Muscle of leg (tissue), 11 donors: ENCODE data around the gene TOPORS. TPM values are rescaled to one million over a fixed set of nuclear protein-coding genes. Genes with fewer than 3 reads are reported as not detected.
"Not testable (repeated sequence)": the region's sequence is repeated elsewhere in the genome, so short reads cannot be mapped to it uniquely, and the experiment has no call there.

Experiments used
- DNase-seq: peaks from one replicate; pipeline ENCODE4 v3.0.0; 2013
- H3K27ac ChIP-seq: one replicate; pipeline ENCODE4 v1.5.1; 2013; ENCODE audit warnings: mild to moderate bottlenecking, low read length, control low read depth
- H3K27me3 ChIP-seq: one replicate; pipeline ENCODE4 v1.6.1; 2013; ENCODE audit warnings: low read length; ENCODE audit not compliant: control insufficient read depth, insufficient read depth
- H3K36me3 ChIP-seq: one replicate; pipeline ENCODE4 v1.6.1; 2013; ENCODE audit warnings: low read length; ENCODE audit not compliant: control insufficient read depth, insufficient read depth
- H3K4me1 ChIP-seq: one replicate; pipeline ENCODE4 v1.6.1; 2013; ENCODE audit warnings: low read length; ENCODE audit not compliant: control insufficient read depth, insufficient read depth
- H3K4me3 ChIP-seq: one replicate; pipeline ENCODE4 v1.5.1; 2013; ENCODE audit warnings: low read length, control low read depth
- H3K9me3 ChIP-seq: replicated peaks from 2 replicates; pipeline ENCODE4 v1.6.1; 2013; ENCODE audit warnings: low read depth, low read length; ENCODE audit not compliant: control insufficient read depth
- WGBS: methylation state at CpG from one replicate; pipeline ENCODE4 v1.1.5; 2013; ENCODE audit warnings: missing lambda C conversion rate; ENCODE audit not compliant: insufficient coverage; 5-methylcytosine and 5-hydroxymethylcytosine counted together
- polyA plus RNA-seq, 8 donors: library from polyadenylated mRNA; unstranded; fragments of 120-200 nt; gene quantifications; one replicate each; pipeline versions ENCODE4 v1.2.1 to v1.2.3, GENCODE V29; 2013; ENCODE audit warnings: inconsistent platforms in 1 of 8, low replicate concordance in 1 of 8; ENCODE audit not compliant: insufficient read length in 8 of 8, insufficient read depth in 1 of 8
- total RNA-seq: library from RNA; stranded (reverse); fragments of 120-200 nt; gene quantifications from one replicate; pipeline ENCODE4 v1.2.4, GENCODE V29; 2013

TOPORS gene
- total and polyA plus RNA-seq, 9 donors = 13.6 to 22.5 (median 17.0) TPM

- Histone ChIP-seq H3K36me3 (peaks cover 11% of the 10 kb centered on the region), H3K9me3 (peaks cover 10% of the 10 kb centered on the region), H3K4me1 (peaks cover 13% of the 10 kb centered on the region), H3K4me3 (peak overlapping the region; percentile 55)
- H3K27ac ChIP-seq, H3K27me3 ChIP-seq, DNase-seq: not testable (repeated sequence)
- 88% methylated on average over 10 of the region's 11 CpGs for WGBS
Observed at GRCh38 chr9:32524558-32524891, 27.9 kb downstream of the TOPORS start.

GRCh38 chr9:32523910-32524309 is 28.5 kb downstream of the TOPORS start:
- Histone ChIP-seq H3K36me3 (peaks cover 11% of the 10 kb centered on the region), H3K4me3 (no peak overlapping the region), H3K27me3 (no peaks in the 10 kb centered on the region), H3K9me3 (peaks cover 10% of the 10 kb centered on the region), H3K4me1 (peaks cover 13% of the 10 kb centered on the region), H3K27ac (no peak overlapping the region)
- no CpG with 5 or more reads among the region's 1 CpG for WGBS
- no peak for DNase-seq

- H3K4me1 ChIP-seq = peaks cover under 1% of the 10 kb centered on the region
- peaks cover 20% of the 10 kb centered on the region for H3K9me3 ChIP-seq
- H3K27me3 ChIP-seq = no peaks in the 10 kb centered on the region
- H3K27ac ChIP-seq = no peak overlapping the region
- DNase-seq = no peak
- H3K36me3 ChIP-seq = peaks cover 21% of the 10 kb centered on the region
- WGBS = no CpG with 5 or more reads among the region's 1 CpG
- H3K4me3 ChIP-seq = no peak overlapping the region
Observed at GRCh38 chr9:32518276-32518675, 34.1 kb downstream of the TOPORS start.

DNA sequence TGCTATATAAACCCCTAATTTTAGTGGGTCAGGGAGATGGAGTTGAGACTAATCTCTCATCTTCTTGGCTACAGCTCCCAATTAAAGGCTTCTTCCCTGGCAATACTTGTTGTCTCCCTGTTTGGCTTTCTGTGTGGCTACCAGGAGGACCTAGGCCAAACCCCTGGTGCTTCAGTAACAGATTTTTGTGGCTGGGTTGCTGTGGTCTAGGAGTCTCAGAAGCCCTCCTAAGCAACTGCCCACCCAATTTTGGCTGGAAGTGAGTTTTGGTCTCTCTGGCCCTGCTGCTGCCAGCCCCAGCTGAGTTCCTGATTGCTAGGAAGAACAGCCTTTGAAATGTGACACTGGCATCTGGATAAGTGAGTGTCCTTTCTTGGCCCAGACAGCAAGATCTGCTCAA is 36.1 kb downstream of the TOPORS start:
- Histone ChIP-seq H3K36me3 (peaks cover 15% of the 10 kb centered on the region), H3K4me3 (no peak overlapping the region), H3K4me1 (no peaks in the 10 kb centered on the region), H3K27me3 (no peaks in the 10 kb centered on the region), H3K27ac (no peak overlapping the region), H3K9me3 (peaks cover 16% of the 10 kb centered on the region)
- DNase-seq = no peak

GRCh38 chr9:32508728-32509127 is 43.7 kb downstream of the TOPORS start:
- Histone ChIP-seq H3K4me3 (no peak overlapping the region), H3K27ac (no peak overlapping the region), H3K9me3 (peaks cover 2% of the 10 kb centered on the region), H3K27me3 (no peaks in the 10 kb centered on the region), H3K4me1 (no peaks in the 10 kb centered on the region), H3K36me3 (peaks cover 6% of the 10 kb centered on the region)
- no peak for DNase-seq
- WGBS = no CpG with 5 or more reads among the region's 1 CpG

DNA sequence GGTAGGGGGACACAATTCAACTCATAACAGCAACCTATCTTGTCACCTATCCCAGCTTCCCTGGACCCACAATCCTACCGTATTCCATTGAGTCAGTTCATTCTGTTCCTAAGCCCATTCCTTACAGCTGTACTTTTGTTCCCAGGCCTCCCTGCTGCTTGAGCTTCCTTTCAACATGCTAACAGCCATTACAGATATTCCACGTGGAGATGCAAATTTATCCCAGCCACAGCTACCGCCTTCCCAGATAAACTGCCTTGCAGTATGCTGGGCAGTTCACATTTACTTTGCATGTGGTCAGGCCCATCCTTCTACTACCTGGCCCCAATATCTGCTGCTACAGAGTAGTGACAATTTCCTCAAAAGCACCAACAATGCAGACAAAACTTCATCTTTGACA is 49.4 kb downstream of the TOPORS start:
- no peak overlapping the region for H3K4me3 ChIP-seq

GRCh38 chr9:32502464-32502863 is 49.9 kb downstream of the TOPORS start:
- WGBS = 38% methylated on average over 2 of the region's 4 CpGs

More for the DNA sequence above, 49.4 kb downstream of the TOPORS start:
- DNase-seq = no peak
- no peaks in the 10 kb centered on the region for H3K4me1 ChIP-seq
- H3K27me3 ChIP-seq = no peaks in the 10 kb centered on the region
- H3K36me3 ChIP-seq = peaks cover 23% of the 10 kb centered on the region
- peaks cover 3% of the 10 kb centered on the region for H3K9me3 ChIP-seq
- H3K27ac ChIP-seq = no peak overlapping the region
- 71% methylated on average over 3 of the region's 3 CpGs for WGBS

GRCh38 chr9:32501868-32502267 is 50.5 kb downstream of the TOPORS start:
- no peak for DNase-seq
- H3K27ac ChIP-seq = no peak overlapping the region
- H3K36me3 ChIP-seq = peaks cover 25% of the 10 kb centered on the region
- no peak overlapping the region for H3K4me3 ChIP-seq
- WGBS = no CpG with 5 or more reads among the region's 1 CpG
- H3K9me3 ChIP-seq = peaks cover 3% of the 10 kb centered on the region
- no peaks in the 10 kb centered on the region for H3K27me3 ChIP-seq
- no peaks in the 10 kb centered on the region for H3K4me1 ChIP-seq

More at GRCh38 chr9:32502464-32502863, 49.9 kb downstream of the TOPORS start:
- Histone ChIP-seq H3K9me3 (peaks cover 3% of the 10 kb centered on the region), H3K27me3 (no peaks in the 10 kb centered on the region), H3K4me3 (no peak overlapping the region), H3K27ac (no peak overlapping the region), H3K4me1 (no peaks in the 10 kb centered on the region), H3K36me3 (peaks cover 25% of the 10 kb centered on the region)
- no peak for DNase-seq

DNA sequence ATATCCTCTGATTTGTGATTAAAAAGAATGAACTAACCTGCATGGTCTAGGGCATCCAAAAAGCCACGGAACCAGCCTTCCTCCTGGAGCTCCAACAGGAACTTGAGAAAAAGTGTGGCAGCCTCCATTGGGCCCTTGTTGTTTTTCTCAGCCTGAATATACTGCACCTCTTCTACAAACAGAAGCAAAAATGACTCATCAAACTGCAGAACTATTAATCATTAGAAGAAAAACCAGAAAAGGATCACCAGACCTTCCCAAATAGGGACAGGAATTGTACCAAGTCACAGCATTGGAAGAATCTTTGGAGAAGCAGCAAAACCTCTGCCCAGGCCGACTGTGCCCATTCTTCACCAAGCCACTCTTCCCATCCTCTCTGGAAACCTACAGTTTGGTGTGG is 51.6 kb downstream of the TOPORS start:
- no CpG with 5 or more reads among the region's 2 CpGs for WGBS
- no peak for DNase-seq
- no peaks in the 10 kb centered on the region for H3K4me1 ChIP-seq
- peaks cover 3% of the 10 kb centered on the region for H3K9me3 ChIP-seq
- H3K36me3 ChIP-seq = peaks cover 29% of the 10 kb centered on the region
- no peaks in the 10 kb centered on the region for H3K27me3 ChIP-seq
- H3K27ac ChIP-seq = no peak overlapping the region
- no peak overlapping the region for H3K4me3 ChIP-seq

- H3K4me3 ChIP-seq = no peak overlapping the region
- no peaks in the 10 kb centered on the region for H3K4me1 ChIP-seq
- H3K27ac ChIP-seq = no peak overlapping the region
- DNase-seq = no peak
- peaks cover 26% of the 10 kb centered on the region for H3K36me3 ChIP-seq
- peaks cover 3% of the 10 kb centered on the region for H3K9me3 ChIP-seq
- H3K27me3 ChIP-seq = no peaks in the 10 kb centered on the region
Observed at GRCh38 chr9:32497921-32498320, 54.5 kb downstream of the TOPORS start.

GRCh38 chr9:32490601-32491000 is 61.8 kb downstream of the TOPORS start:
- Histone ChIP-seq H3K27ac (no peak overlapping the region), H3K36me3 (peaks cover 27% of the 10 kb centered on the region)
- WGBS = no CpG with 5 or more reads among the region's 3 CpGs

More at GRCh38 chr9:32490601-32491000, 61.8 kb downstream of the TOPORS start:
- Histone ChIP-seq H3K4me3 (no peak overlapping the region), H3K9me3 (no peaks in the 10 kb centered on the region), H3K4me1 (no peaks in the 10 kb centered on the region), H3K27me3 (no peaks in the 10 kb centered on the region)
- no peak for DNase-seq
